Measurements from ENCODE around the gene STPG4. TPM values are rescaled to one million over a fixed set of nuclear protein-coding genes. Genes with fewer than 3 reads are reported as not detected.

Gene STPG4
- total RNA-seq, 2 experiments from 2014 or later = 0.27 TPM; not detected in 1

DNA sequence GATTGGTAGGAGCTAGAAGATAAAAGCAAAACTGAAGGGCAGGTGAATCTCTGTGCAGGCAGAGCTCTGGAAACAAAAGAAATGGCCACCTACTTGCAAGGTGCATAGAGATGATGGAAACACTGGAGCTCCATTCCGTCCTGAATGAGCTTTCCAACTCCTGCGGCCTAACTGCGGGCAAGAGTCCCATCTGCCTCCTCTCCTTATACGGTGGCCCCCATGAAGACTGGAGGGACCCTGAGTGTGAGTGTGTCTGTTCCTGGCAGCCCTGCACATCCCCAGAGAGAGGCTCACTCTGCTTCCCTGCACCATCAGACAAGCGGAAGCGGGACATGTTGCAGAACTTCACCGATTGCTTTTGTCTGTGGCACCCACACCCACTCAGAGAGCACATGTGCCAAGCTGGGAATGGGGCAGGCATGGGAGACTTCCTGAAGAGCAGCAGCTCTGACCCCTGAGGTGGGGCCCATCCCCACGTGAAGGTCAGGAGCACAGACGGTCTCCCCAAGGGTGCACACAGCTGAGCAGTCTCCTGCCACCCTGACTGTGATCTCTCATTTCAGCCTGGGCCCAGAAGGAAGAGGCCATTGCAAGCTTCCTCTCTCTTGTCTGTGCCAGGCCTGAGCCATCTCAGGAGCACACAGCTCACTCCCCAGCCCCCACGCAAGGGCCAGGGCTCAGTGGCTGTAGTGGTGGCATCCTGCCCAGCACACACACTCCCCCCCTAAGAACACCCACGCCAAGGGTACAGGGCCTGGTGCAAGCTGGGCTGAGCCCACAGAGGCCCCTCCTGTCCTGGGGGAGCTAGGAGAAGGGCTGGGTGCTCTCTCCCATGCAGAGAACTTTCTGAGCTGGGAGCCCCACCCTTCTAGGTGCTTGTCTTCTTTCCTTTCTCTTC, 75.3 kb downstream of the STPG4 start:
- intact Hi-C loops (cut with micrococcal nuclease) = loop anchor here (5.0 to 10.0 kb wide), 2 partner anchors 162 to 195 kb away; partner anchors contain the start of gene MCFD2
- no peak overlapping the region for H3K4me3 Mint-ChIP-seq
- DNase-seq = no peak
- CTCF ChIA-PET = no interaction called here
- no peaks in the 10 kb centered on the region for H3K36me3 Mint-ChIP-seq (ENCODE audit: low read depth)
- H3K27ac Mint-ChIP-seq = no peak overlapping the region
- no peaks in the 10 kb centered on the region for H3K27me3 Mint-ChIP-seq (ENCODE audit: low read depth)
- H3K9me3 Mint-ChIP-seq = no peaks in the 10 kb centered on the region
- no peaks in the 10 kb centered on the region for H3K4me1 Mint-ChIP-seq (ENCODE audit: low read depth)

GRCh38 chr2:47078541-47079482, 76.3 kb downstream of the STPG4 start:
- DNase-seq = no peak
- Mint-ChIP-seq H3K4me3 (no peak overlapping the region), H3K9me3 (no peaks in the 10 kb centered on the region), H3K4me1 (ENCODE audit: low read depth) (no peaks in the 10 kb centered on the region), H3K36me3 (ENCODE audit: low read depth) (no peaks in the 10 kb centered on the region), H3K27me3 (ENCODE audit: low read depth) (no peaks in the 10 kb centered on the region), H3K27ac (peak overlapping the region; percentile 67)
- intact Hi-C loops (cut with micrococcal nuclease) = loop anchor here (5.0 kb wide), 1 partner anchor 162 kb away; the partner anchor contains the start of gene MCFD2
- CTCF ChIA-PET = no interaction called here

- no peak overlapping the region for H3K27ac Mint-ChIP-seq
- intact Hi-C loops (cut with micrococcal nuclease) = loop anchor here (5.0 kb wide), 1 partner anchor 160 kb away; the partner anchor contains the start of gene MCFD2
- CTCF ChIA-PET = no interaction called here
- H3K4me1 Mint-ChIP-seq (ENCODE audit: low read depth) = no peaks in the 10 kb centered on the region
- H3K9me3 Mint-ChIP-seq = no peaks in the 10 kb centered on the region
- no peaks in the 10 kb centered on the region for H3K27me3 Mint-ChIP-seq (ENCODE audit: low read depth)
- H3K4me3 Mint-ChIP-seq = no peak overlapping the region
- DNase-seq = no peak
- H3K36me3 Mint-ChIP-seq (ENCODE audit: low read depth) = peaks cover 5% of the 10 kb centered on the region
Observed at GRCh38 chr2:47077442-47078117, 77.5 kb downstream of the STPG4 start.

GRCh38 chr2:47076586-47077441, 78.3 kb downstream of the STPG4 start:
- Mint-ChIP-seq H3K4me3 (no peak overlapping the region), H3K36me3 (ENCODE audit: low read depth) (peaks cover 5% of the 10 kb centered on the region), H3K9me3 (no peaks in the 10 kb centered on the region), H3K27ac (peak overlapping the region; percentile 30), H3K27me3 (ENCODE audit: low read depth) (no peaks in the 10 kb centered on the region), H3K4me1 (ENCODE audit: low read depth) (peaks cover 5% of the 10 kb centered on the region)
- no peak for DNase-seq
- CTCF ChIA-PET = no interaction called here
- intact Hi-C loops (cut with micrococcal nuclease) = loop anchor here (5.0 kb wide), 1 partner anchor 160 kb away; the partner anchor contains the start of gene MCFD2

GRCh38 chr2:47076126-47076506, 79.0 kb downstream of the STPG4 start:
- peaks cover 8% of the 10 kb centered on the region for H3K36me3 Mint-ChIP-seq (ENCODE audit: low read depth)
- CTCF ChIA-PET = no interaction called here
- intact Hi-C loops (cut with micrococcal nuclease) = loop anchor here (5.0 kb wide), 1 partner anchor 159 kb away; the partner anchor contains the start of gene MCFD2
- H3K4me1 Mint-ChIP-seq (ENCODE audit: low read depth) = peaks cover 12% of the 10 kb centered on the region
- H3K4me3 Mint-ChIP-seq = no peak overlapping the region
- no peak overlapping the region for H3K27ac Mint-ChIP-seq
- no peaks in the 10 kb centered on the region for H3K9me3 Mint-ChIP-seq
- no peak for DNase-seq
- H3K27me3 Mint-ChIP-seq (ENCODE audit: low read depth) = no peaks in the 10 kb centered on the region

DNA sequence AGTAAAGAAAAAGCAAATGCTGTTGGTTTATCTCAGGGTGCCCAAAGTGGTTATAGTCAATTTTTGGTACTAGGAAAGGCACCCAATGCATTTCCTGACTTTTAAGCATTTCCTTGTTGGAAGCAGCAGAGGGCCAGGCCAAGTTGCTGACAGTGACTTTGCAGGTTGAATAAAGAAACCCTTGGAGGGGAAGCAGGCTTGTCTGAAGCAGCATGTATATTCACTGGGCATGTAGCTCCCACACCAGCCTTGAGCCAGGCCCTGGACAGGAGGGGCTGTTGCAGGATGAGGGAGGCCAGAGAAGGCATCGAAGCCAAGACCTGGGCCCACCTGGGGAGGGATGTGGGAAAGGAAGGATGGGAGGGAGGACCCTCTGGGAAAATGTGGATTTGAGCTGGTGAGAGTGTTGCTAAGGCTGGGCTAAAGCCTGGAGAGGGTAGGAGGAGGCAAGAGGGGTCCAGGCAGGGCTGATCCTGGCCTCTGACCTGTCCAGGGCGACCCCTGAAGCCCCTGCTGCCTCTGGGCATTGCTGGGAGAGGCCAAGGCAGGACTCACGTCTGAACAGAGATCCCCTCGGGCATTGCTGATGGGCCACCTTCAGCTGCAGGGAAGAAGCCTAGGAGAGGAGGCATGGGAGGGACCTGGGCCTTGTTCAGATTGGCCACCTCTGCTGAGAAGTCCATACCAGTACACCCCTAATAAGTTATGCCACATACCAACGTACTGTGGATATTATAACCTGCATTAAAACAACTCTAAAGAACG, 79.6 kb downstream of the STPG4 start:
- CTCF ChIA-PET = no interaction called here

DNA sequence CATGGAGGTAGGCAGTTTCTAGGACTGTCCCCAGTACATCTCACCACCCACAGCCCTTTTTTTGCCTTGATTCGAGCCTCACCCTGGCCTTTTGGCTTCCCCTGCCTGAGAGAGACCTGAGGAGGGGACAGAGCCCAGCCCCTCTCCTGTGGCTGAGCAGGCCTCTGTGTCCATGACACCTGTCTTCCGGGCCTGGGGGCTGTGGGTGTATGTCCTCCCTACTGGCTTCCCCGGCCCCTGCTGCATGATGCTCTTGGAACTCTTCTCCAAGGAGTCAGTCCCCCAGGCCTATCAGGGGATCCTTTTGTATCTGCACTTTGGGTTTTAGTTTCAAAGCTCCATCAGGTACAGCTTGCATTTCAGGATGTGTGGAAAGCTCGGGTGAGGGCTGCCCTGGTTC, 80.4 kb downstream of the STPG4 start:
- H3K27ac Mint-ChIP-seq = no peak overlapping the region
- CTCF ChIA-PET = interaction anchor here (0.7 kb wide), 1 partner anchor 159 kb away, joined by 3 read pairs; the partner anchor contains the start of gene MCFD2
- peaks cover 23% of the 10 kb centered on the region for H3K4me1 Mint-ChIP-seq (ENCODE audit: low read depth)

More for the DNA sequence above, 79.6 kb downstream of the STPG4 start:
- Mint-ChIP-seq H3K9me3 (no peaks in the 10 kb centered on the region), H3K27me3 (ENCODE audit: low read depth) (no peaks in the 10 kb centered on the region), H3K36me3 (ENCODE audit: low read depth) (peaks cover 8% of the 10 kb centered on the region), H3K4me1 (ENCODE audit: low read depth) (peaks cover 18% of the 10 kb centered on the region), H3K4me3 (no peak overlapping the region), H3K27ac (no peak overlapping the region)
- intact Hi-C loops (cut with micrococcal nuclease) = loop anchor here (5.0 kb wide), 1 partner anchor 158 kb away; the partner anchor contains the start of gene MCFD2
- DNase-seq = no peak

DNA sequence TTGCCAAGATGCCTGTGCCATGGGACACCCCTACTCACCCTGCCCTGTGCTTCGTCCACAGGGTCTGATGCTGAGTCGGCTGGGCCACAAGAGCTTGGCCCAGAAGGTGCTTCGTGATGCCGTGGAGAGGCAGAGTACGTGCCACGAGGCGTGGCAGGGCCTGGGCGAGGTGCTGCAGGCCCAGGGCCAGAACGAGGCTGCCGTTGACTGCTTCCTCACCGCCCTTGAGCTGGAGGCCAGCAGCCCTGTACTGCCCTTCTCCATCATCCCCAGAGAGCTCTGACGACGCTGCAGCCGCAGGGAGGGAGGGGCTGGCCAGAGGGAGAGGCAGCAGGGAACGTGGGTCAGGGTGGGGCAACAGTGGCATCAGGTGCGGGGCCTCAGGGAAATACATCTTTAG, 81.5 kb downstream of the STPG4 start:
- H3K9me3 Mint-ChIP-seq = no peaks in the 10 kb centered on the region
- no peak overlapping the region for H3K27ac Mint-ChIP-seq
- H3K27me3 Mint-ChIP-seq (ENCODE audit: low read depth) = no peaks in the 10 kb centered on the region
- intact Hi-C loops (cut with micrococcal nuclease) = no loop called here
- CTCF ChIA-PET = no interaction called here
- H3K4me3 Mint-ChIP-seq = no peak overlapping the region
- no peak for DNase-seq
- peaks cover 27% of the 10 kb centered on the region for H3K4me1 Mint-ChIP-seq (ENCODE audit: low read depth)
- H3K36me3 Mint-ChIP-seq (ENCODE audit: low read depth) = peaks cover 8% of the 10 kb centered on the region

More for the DNA sequence above, 80.4 kb downstream of the STPG4 start:
- intact Hi-C loops (cut with micrococcal nuclease) = loop anchor here (5.0 kb wide), 1 partner anchor 157 kb away; the partner anchor contains the start of gene MCFD2
- Mint-ChIP-seq H3K27me3 (ENCODE audit: low read depth) (no peaks in the 10 kb centered on the region), H3K36me3 (ENCODE audit: low read depth) (peaks cover 8% of the 10 kb centered on the region), H3K4me3 (no peak overlapping the region), H3K9me3 (no peaks in the 10 kb centered on the region)
- DNase-seq = no peak

DNA sequence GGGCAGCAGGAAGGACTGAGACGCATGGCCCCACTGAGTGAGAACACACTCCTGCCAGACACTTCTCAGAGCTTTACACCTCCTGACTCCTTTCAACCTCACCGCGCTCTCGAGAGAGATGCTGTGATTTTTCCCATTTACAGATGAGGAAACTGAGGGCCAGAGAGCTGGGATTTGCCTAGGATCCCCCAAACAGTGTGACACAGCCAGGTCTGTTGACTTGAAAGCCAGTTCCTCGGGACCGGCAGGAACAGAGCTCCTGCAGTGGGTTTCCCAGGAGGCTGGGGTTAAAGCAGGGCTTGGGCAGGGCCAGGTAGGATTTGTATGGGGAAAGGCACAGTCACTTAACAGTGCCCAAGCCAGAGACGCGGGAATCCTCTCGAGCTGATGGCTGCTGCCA, 81.9 kb downstream of the STPG4 start:
- CTCF ChIA-PET = no interaction called here
- Mint-ChIP-seq H3K27me3 (ENCODE audit: low read depth) (no peaks in the 10 kb centered on the region), H3K27ac (peak overlapping the region; percentile 53), H3K4me1 (ENCODE audit: low read depth) (peaks cover 27% of the 10 kb centered on the region), H3K9me3 (no peaks in the 10 kb centered on the region), H3K36me3 (ENCODE audit: low read depth) (peaks cover 8% of the 10 kb centered on the region), H3K4me3 (no peak overlapping the region)
- DNase-seq = no peak
- intact Hi-C loops (cut with micrococcal nuclease) = no loop called here

GRCh38 chr2:47072728-47073191, 82.3 kb downstream of the STPG4 start:
- no peaks in the 10 kb centered on the region for H3K27me3 Mint-ChIP-seq (ENCODE audit: low read depth)
- peak overlapping the region; percentile 53 for H3K27ac Mint-ChIP-seq
- CTCF ChIA-PET = no interaction called here
- peaks cover 28% of the 10 kb centered on the region for H3K4me1 Mint-ChIP-seq (ENCODE audit: low read depth)
- H3K4me3 Mint-ChIP-seq = no peak overlapping the region
- intact Hi-C loops (cut with micrococcal nuclease) = no loop called here
- H3K36me3 Mint-ChIP-seq (ENCODE audit: low read depth) = peaks cover 8% of the 10 kb centered on the region
- no peaks in the 10 kb centered on the region for H3K9me3 Mint-ChIP-seq
- DNase-seq = no peak

Measured in activated naive CD4-positive, alpha-beta T cell treated with anti-CD3 and anti-CD28 coated beads for 36 hours (primary cell).